ENCODE measurements around the gene OLAH.
A peak's percentile ranks its signal among the peaks of the same experiment; 100 is the strongest.
"Not testable (repeated sequence)": the region's sequence is repeated elsewhere in the genome, so short reads cannot be mapped to it uniquely, and the experiment has no call there.

The OLAH gene

DNA sequence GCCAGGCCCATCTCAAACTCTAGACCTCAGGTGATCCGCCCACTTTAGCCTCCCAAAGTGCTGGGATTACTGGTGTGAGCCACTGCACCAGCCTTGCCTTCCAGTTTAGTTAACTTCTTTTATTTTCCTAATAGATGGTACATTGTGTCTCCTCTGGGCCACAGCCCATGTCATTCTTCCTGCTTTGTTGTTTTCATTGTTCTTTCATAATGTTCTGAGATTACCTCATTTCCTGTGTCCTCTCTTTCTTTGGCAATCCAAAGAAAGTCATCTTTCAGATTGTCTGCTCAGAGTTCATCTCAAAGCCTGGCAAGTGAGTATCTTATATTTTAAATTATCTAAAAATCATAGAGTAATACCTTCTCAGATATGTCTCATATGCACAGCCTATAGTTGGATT lies at the start of gene OLAH:
Gene OLAH, plus strand, starts transcription at position 270 of the 400 bp plus-strand sequence. CDS start 3,346 bp downstream, outside the sequence.
- no peak for DNase-seq

- DNase-seq = peak in 2 of 56 donors; percentile 2 to 6
Measured at GRCh38 chr10:14995964-14996565, 47.7 kb upstream of the OLAH start.

GRCh38 chr10:15013530-15013929 lies 30.2 kb upstream of the OLAH start:
- not testable (repeated sequence) for DNase-seq

GRCh38 chr10:15015451-15015850 lies 28.3 kb upstream of the OLAH start:
- peak in 2 of 56 donors; percentile 5 to 7 for DNase-seq

- not testable (repeated sequence) for DNase-seq
Measured at GRCh38 chr10:15020966-15021365, 22.8 kb upstream of the OLAH start.

DNA sequence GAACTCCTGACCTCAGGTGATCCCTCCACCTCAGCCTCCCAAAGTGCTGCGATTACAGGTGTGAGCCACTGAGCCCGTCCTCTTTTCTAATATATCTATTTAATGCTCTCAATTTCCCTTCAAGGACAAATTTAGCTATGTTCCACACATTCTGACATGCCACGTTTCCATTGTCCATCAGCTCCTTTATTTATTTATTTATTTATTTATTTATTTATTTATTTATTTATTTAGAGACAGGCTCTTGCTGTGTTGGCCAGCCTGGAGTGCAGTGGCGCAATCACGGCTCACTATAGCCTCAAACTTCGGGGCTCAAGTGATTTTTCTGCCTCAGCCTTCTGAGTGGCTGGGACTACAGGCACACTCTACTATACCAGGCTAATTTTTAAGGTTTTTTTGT lies 20.7 kb upstream of the OLAH start:
- DNase-seq = not testable (repeated sequence)

- DNase-seq = not testable (repeated sequence)
Measured at GRCh38 chr10:15024017-15025004, 19.4 kb upstream of the OLAH start.

DNA sequence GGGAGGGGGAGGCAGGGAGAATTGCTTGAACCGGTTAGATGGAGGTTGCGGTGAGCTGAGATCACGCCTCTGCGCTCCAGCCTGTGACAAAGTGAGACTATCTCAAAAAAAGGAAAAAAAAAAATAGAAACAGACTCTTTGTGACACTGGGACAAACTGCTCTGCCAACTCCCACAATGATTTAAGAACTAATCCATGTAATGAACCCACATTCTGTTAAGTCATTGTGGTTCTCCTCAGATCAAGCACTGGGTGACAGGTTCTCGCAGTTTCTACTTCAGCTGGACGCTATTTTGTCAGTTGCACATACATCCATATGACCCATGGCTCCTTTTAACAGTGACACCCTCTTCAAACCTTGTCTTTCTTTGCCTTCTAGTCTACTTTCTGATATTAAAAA lies 18.7 kb upstream of the OLAH start:
- DNase-seq = not testable (repeated sequence)

- no peak for DNase-seq
Measured at GRCh38 chr10:15027741-15028140, 16.0 kb upstream of the OLAH start.

DNA sequence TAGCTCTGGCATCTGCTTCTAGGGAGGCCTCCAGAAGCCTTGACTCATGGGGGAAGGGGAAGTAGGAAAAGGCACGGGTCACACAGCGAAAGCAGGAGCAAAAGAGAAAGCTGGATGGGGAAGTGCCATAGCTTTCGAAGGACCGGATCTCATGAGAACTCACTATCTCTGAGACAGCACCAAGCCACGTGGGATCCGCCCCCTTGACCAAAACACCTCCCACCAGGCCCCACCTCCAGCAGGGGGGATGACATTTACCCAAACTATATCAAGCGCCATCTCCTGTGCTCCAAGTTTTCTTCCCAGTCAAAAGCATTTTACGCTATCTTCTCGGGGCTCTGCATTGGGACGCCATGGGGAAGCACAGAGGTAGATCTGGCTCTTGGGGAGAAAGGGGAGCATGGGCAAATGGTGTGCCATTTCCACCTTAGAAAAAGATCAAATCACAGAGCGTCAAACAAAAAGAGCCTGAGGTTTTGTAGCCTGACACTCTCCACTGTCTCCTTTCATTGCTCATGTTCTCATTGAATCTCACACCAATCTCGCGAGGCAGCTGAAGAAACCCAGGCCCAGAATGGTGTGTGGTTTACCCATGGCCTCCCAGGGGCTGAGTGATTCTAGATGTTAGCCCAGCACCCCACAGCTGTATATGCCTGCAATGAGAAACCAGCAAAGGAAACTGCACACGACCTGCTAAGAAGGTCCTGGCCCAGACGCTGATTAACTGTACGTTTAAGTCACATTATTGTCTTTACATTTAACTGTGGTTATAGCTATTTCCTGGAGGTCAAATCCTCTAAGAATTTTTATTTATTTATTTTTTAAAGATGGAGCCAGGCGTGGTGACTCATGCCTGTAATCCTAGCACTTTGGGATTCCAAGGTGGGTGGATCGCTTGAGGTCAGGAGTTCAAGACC lies 8.1 kb upstream of the OLAH start:
- peak in 17 of 56 donors; percentile 1 to 37 (median 4) for DNase-seq

- no peak for DNase-seq
Measured at GRCh38 chr10:15037691-15038090, 6.1 kb upstream of the OLAH start.

- DNase-seq = no peak
Measured at GRCh38 chr10:15038416-15038815, 5.3 kb upstream of the OLAH start.

DNA sequence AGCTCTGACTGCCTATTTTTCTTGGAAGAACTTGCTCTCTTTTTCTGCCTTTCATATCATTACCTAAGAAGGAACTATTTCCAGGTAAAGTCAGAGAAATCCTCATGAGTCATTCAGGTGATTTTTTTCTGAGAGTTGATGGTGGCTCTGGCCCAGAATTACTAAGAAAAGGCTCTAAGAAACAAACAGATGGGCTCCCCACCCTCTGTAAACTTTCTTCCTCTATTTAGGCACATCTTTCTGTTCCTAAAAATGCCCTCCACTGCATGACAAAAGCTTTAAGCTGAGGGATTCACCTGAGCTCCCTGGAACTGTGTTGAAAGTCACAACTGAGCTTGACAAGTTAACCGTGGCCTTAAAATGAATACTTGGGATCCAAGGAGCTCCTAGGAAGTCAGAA lies 1.6 kb downstream of the OLAH start:
- no peak for DNase-seq

DNA sequence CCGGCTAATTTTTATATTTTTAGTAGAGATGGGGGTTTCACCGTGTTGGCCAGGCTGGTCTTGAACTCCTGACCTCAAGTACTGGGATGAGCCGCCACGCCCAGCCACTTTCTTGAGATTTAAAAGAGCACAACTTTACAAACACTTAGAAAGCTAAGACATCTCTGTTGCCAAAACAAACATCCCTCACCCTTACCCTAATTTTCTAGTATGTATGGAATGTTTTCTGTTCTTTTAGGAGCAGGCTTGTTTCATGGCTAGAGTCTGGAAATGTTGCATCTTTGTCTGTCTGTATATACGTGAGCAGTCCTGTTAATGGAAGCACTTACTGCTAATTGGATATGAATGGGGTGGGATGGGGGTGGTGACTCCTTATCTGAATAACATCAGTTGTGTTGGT lies 2.9 kb downstream of the OLAH start:
- DNase-seq = no peak

DNA sequence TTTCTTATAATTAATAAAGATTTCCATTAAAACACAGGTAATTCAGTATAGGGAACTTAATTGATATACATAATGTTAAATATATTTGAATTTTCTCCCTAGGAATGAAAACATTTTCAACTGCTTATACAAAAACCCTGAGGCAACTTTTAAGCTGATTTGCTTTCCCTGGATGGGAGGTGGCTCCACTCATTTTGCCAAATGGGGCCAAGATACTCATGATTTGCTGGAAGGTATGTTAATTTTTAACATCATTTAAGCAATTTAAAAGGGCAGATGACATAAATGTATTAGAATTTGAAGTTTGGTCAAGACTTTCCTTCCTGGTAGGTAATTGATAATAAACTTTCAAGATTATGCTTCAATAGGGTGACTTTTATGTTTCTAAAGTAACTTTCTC lies 5.8 kb downstream of the OLAH start:
- DNase-seq = no peak

DNA sequence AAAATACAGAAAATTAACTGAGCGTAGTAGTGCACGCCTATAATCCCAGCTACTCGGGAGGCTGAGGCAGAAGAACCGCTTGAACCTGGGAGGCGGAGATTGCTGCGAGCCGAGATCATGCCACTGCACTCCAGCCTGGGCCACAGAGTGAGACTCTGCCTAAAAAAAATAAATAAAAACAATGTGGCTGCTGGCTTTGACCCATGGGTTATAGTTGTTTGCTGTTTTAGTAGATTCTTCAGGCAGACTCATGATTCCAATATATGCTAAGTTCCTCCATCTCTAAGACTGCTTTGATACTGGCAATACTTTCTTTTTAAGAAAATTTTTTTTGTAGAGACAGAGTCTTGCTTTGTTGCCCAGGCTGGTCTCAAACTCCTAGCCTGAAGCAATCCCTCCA lies 8.4 kb downstream of the OLAH start:
- no peak for DNase-seq

- DNase-seq = no peak
Measured at GRCh38 chr10:15053061-15053460, 9.3 kb downstream of the OLAH start.

- DNase-seq = no peak
Measured at GRCh38 chr10:15058689-15059088, 14.9 kb downstream of the OLAH start.

GRCh38 chr10:15059914-15060313 lies 16.2 kb downstream of the OLAH start:
- no peak for DNase-seq

GRCh38 chr10:15060638-15061037 lies 16.9 kb downstream of the OLAH start:
- no peak for DNase-seq

GRCh38 chr10:15067154-15067553 lies 23.4 kb downstream of the OLAH start:
- DNase-seq = no peak

Data from nucleus accumbens (tissue), 56 donors.